Measurements from ENCODE around the gene RNF138. TPM values are rescaled to one million over a fixed set of nuclear protein-coding genes. Genes with fewer than 3 reads are reported as not detected.

The RNF138 gene
- total RNA-seq, 1 experiment from 2014 or later: 21.5 TPM

GRCh38 chr18:32126538-32126937, 34.9 kb downstream of the RNF138 start:
- TF ChIP-seq EZH2 (IDR thresholded peaks at IDR 0.05; ENCODE audit: low read depth): no peak
- TF ChIP-seq CTCF (conservative IDR thresholded peaks at IDR 0.05): no peak
- H3K4me3 ChIP-seq: no peak overlapping the region
- H4K20me1 ChIP-seq (ENCODE audit: insufficient read depth): no peaks in the 10 kb centered on the region
- H3K4me1 ChIP-seq (replicated peaks; ENCODE audit: insufficient read depth): no peaks in the 10 kb centered on the region
- H3F3A ChIP-seq (ENCODE audit: insufficient read depth, low read depth): no peaks in the 10 kb centered on the region
- H2AFZ ChIP-seq: no peak overlapping the region
- BruUV-seq (replicated peaks): no TSS peak
- CTCF ChIA-PET: interaction anchor here (0.6 kb wide), 1 partner anchor 14 kb away, joined by 4 read pairs; no protein-coding TSS in a partner anchor
- POLR2A ChIA-PET (ENCODE audit: unreplicated experiment): no interaction called here
- H3K27ac ChIP-seq: no peak overlapping the region
- no peaks in the 10 kb centered on the region for H3K9me2 ChIP-seq (ENCODE audit: insufficient read depth)
- H3K4me2 ChIP-seq: no peak overlapping the region
- H3K36me3 ChIP-seq (ENCODE audit: low read depth): no peaks in the 10 kb centered on the region
- DNase-seq: no peak
- no peaks in the 10 kb centered on the region for H3K27me3 ChIP-seq (ENCODE audit: insufficient read depth, low read depth)
- intact Hi-C loops (cut with micrococcal nuclease; ENCODE audit: unreplicated experiment): no loop called here
- no peaks in the 10 kb centered on the region for H3K79me2 ChIP-seq (ENCODE audit: low read depth)
- H3K9me3 ChIP-seq (ENCODE audit: insufficient read depth, low read depth): no peaks in the 10 kb centered on the region

GRCh38 chr18:32135625-32136024, 44.0 kb downstream of the RNF138 start:
- Histone ChIP-seq H3K4me3 (no peak overlapping the region), H3K9me2 (ENCODE audit: insufficient read depth) (no peaks in the 10 kb centered on the region), H3K27me3 (ENCODE audit: insufficient read depth, low read depth) (no peaks in the 10 kb centered on the region), H2AFZ (no peak overlapping the region), H3K4me2 (no peak overlapping the region), H3K36me3 (ENCODE audit: low read depth) (no peaks in the 10 kb centered on the region), H3K79me2 (ENCODE audit: low read depth) (no peaks in the 10 kb centered on the region), H3F3A (ENCODE audit: insufficient read depth, low read depth) (no peaks in the 10 kb centered on the region), H3K9me3 (ENCODE audit: insufficient read depth, low read depth) (no peaks in the 10 kb centered on the region), H3K27ac (no peak overlapping the region), H4K20me1 (ENCODE audit: insufficient read depth) (no peaks in the 10 kb centered on the region), H3K4me1 (replicated peaks; ENCODE audit: insufficient read depth) (no peaks in the 10 kb centered on the region)
- ChIA-PET CTCF (no interaction called here), POLR2A (ENCODE audit: unreplicated experiment) (no interaction called here)
- intact Hi-C loops (cut with micrococcal nuclease; ENCODE audit: unreplicated experiment): no loop called here
- no peak for TF ChIP-seq CTCF (conservative IDR thresholded peaks at IDR 0.05)
- no peak for TF ChIP-seq EZH2 (IDR thresholded peaks at IDR 0.05; ENCODE audit: low read depth)
- DNase-seq: no peak
- BruUV-seq (replicated peaks): no TSS peak

- H3K9me2 ChIP-seq (ENCODE audit: insufficient read depth): no peaks in the 10 kb centered on the region
- H3K36me3 ChIP-seq (ENCODE audit: low read depth): no peaks in the 10 kb centered on the region
- H3K27ac ChIP-seq: no peak overlapping the region
- no peaks in the 10 kb centered on the region for H3F3A ChIP-seq (ENCODE audit: insufficient read depth, low read depth)
- no peak overlapping the region for H2AFZ ChIP-seq
- H3K9me3 ChIP-seq (ENCODE audit: insufficient read depth, low read depth): no peaks in the 10 kb centered on the region
- H3K27me3 ChIP-seq (ENCODE audit: insufficient read depth, low read depth): no peaks in the 10 kb centered on the region
- CTCF ChIA-PET: no interaction called here
- H3K79me2 ChIP-seq (ENCODE audit: low read depth): no peaks in the 10 kb centered on the region
- no peak overlapping the region for H3K4me3 ChIP-seq
- H4K20me1 ChIP-seq (ENCODE audit: insufficient read depth): no peaks in the 10 kb centered on the region
- intact Hi-C loops (cut with micrococcal nuclease; ENCODE audit: unreplicated experiment): no loop called here
- BruUV-seq (replicated peaks): no TSS peak
- no peaks in the 10 kb centered on the region for H3K4me1 ChIP-seq (replicated peaks; ENCODE audit: insufficient read depth)
- no peak for DNase-seq
- TF ChIP-seq EZH2 (IDR thresholded peaks at IDR 0.05; ENCODE audit: low read depth) (no peak), CTCF (conservative IDR thresholded peaks at IDR 0.05) (no peak)
- POLR2A ChIA-PET (ENCODE audit: unreplicated experiment): no interaction called here
- no peak overlapping the region for H3K4me2 ChIP-seq
Observed at GRCh38 chr18:32138332-32138982, 46.8 kb downstream of the RNF138 start.

Data from PC-9 (cell line).